Erythroblast (primary cell): ENCODE data around the gene ARL4C.

Experiments
- DNase-seq, 2 experiments: peaks; one replicate each; lab custom pipeline; 2025; lab: John Stamatoyannopoulos, UW
- GATA1 ChIP-seq: IDR thresholded peaks from 2 replicates; pipeline ENCODE4 v1.6.1; 2011; ENCODE audit warnings: low read depth, mild to moderate bottlenecking, control low read depth, low read length, moderate library complexity
- POLR2A ChIP-seq: IDR thresholded peaks from 2 replicates; pipeline ENCODE4 v1.6.1; 2011; ENCODE audit warnings: mild to moderate bottlenecking, low read length

ARL4C gene

GRCh38 chr2:234496835-234497593, at the start of gene ARL4C:
ARL4C (minus strand) TSS chr2:234497081; CDS start chr2:234496586, 495 bp downstream.
- TF ChIP-seq POLR2A (no peak), GATA1 (no peak)
- DNase-seq, result peak; percentile 46 to 52

- DNase-seq, result peak; percentile 57 to 76
- TF ChIP-seq POLR2A (no peak), GATA1 (no peak)
Measured at GRCh38 chr2:234544659-234545611, 48.1 kb upstream of the ARL4C start.

- TF ChIP-seq POLR2A, result no peak
- TF ChIP-seq GATA1, result no peak
- DNase-seq, result no peak
Measured at GRCh38 chr2:234542742-234543141, 45.9 kb upstream of the ARL4C start.

DNA sequence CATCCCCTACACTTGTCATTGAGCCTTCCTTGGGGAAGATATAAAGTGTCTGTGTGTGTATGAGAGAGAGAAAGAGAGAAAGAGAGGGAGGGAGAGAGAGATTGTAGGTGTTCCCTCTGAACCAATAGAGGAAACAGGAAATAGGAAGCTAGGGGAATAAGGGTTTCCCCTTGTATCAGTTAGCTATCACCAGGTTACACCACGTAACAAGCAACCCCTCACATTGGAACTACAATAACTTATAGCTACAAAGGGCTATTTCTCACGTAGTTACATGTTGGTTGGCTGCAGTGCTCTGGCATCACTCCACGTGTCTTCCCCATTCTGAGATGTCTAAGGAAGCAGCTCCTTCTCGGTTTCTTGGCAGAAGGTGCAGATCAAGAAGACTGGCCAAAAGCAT, 41.0 kb upstream of the ARL4C start:
- TF ChIP-seq GATA1 (no peak), POLR2A (no peak)
- no peak for DNase-seq

- no peak for DNase-seq
- TF ChIP-seq POLR2A (no peak), GATA1 (no peak)
Measured at GRCh38 chr2:234536178-234536965, 39.5 kb upstream of the ARL4C start.

GRCh38 chr2:234535464-234535863, 38.6 kb upstream of the ARL4C start:
- TF ChIP-seq POLR2A (no peak), GATA1 (no peak)
- no peak for DNase-seq

- no peak for DNase-seq
- TF ChIP-seq GATA1, result no peak
- TF ChIP-seq POLR2A, result no peak
Measured at GRCh38 chr2:234534515-234534914, 37.6 kb upstream of the ARL4C start.

- DNase-seq, result no peak
- TF ChIP-seq GATA1 (no peak), POLR2A (no peak)
Measured at GRCh38 chr2:234533626-234534025, 36.7 kb upstream of the ARL4C start.

DNA sequence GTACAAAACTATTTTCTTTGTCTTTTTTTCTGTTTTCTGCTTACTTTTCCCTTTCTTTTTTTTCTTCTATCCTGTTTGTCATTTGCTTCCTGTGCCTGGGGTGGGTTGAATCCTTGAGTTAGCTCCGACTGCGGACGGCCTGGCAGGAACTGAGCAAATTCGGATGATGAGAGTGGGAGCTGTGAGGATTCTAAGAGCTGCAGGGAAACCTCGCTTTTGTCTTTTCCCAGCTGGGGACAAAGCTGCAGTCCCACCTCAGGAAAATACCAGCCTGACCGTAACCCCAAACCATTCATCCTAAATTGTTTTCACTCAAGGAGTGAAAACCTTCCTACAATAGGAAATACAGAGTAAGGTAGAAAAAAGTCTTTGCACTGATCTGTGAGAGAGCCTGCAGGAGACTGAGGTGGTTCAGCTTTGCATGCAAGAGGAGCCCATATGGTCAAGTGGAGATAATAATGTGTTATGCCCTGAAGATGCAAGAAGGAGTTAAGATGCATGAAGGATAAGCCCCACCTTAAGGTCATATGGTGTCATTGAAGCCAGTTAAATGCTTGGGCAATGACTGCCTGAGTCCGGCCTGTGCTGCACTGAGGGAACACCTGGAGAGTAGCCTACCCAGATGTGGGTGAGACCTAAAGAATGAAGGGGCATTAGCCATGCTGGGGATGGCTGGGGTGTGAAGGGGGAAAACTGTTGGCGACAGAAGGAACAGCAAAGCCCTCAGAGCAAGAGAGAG, 31.7 kb upstream of the ARL4C start:
- TF ChIP-seq GATA1 (no peak), POLR2A (no peak)
- DNase-seq, result no peak

GRCh38 chr2:234526711-234527110, 29.8 kb upstream of the ARL4C start:
- DNase-seq, result no peak
- TF ChIP-seq POLR2A, result no peak
- TF ChIP-seq GATA1, result no peak

DNA sequence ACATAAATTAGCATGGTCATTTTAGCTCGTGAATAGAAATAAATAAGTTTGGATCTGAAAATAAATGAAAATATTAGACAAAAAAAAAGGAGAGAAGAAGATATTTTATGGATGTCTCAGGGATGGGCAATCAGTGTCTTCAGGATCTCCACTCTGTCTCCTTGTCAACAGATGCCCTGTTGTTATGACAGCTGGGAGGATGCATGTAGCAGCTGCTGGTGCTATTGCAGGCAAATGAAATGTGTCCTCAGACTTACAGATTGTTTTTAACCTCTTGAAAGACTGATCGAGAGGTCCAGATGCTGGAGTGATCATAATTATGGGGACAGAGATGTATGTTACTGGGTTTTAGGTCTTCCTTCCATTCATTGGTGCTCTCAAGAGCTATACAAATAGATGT, 24.7 kb upstream of the ARL4C start:
- no peak for DNase-seq
- TF ChIP-seq POLR2A (no peak), GATA1 (no peak)

DNA sequence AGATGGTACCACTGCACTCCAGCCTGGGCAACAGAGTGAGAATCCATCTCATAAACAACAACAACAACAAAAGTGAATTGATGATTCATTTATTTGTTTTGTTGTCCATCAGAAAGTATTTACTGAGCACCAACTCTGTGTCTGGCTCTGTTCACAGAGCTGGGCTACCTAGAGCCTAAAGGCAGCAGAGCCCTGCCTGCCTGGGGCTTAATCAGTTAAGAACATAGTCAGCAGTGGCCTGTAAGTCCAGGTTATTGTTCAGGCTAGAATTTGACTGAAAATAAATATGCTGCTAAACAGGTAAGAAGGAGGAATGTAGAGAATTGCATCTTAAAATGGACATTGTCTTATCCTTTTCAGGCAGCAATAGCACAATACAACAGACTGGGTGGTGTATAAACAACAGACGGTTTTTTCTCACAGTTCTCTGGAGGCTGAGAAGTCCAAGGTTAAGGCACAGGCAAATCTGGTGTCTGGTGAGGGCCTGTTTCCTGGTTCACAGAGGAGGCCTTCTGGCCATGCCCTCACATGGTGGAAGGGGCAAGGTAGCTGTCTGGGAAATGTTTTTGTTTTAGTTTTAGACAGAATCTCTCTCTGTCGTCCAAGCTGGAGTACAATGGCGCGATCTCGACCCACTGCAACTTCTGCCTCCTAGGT, 22.2 kb upstream of the ARL4C start:
- TF ChIP-seq GATA1, result no peak
- no peak for TF ChIP-seq POLR2A
- no peak for DNase-seq
